BE2C (cell line): Measurements from ENCODE around the gene IL22RA1.

Experiments used
- DNase-seq: peaks from one replicate; pipeline ENCODE4 v3.0.0-alpha.2; 2020
- H3K27me3 ChIP-seq: fragments of 250-450 bp; sonication (Bioruptor Pico); 2 replicates; pipeline ENCODE4 v1.5.1; 2020; ENCODE audit warnings: mild to moderate bottlenecking
- H3K36me3 ChIP-seq: fragments of 250-450 bp; sonication (Bioruptor Pico); 2 replicates; pipeline ENCODE4 v1.5.1; 2020; ENCODE audit warnings: mild to moderate bottlenecking
- H3K4me1 ChIP-seq: fragments of 250-450 bp; sonication (Bioruptor Pico); 2 replicates; pipeline ENCODE4 v1.5.1; 2020
- H3K4me3 ChIP-seq: 2 replicates; pipeline ENCODE4 v1.5.1; 2011; ENCODE audit warnings: low read depth, low read length
- H3K9me3 ChIP-seq: fragments of 250-450 bp; sonication (Bioruptor Pico); 2 replicates; pipeline ENCODE4 v1.5.1; 2020
- CTCF ChIP-seq: IDR thresholded peaks from 2 replicates; pipeline ENCODE4 v1.5.1; 2012; ENCODE audit warnings: mild to moderate bottlenecking, low read depth, low read length

Gene IL22RA1

GRCh38 chr1:24102961-24103360 is 40.0 kb downstream of the IL22RA1 start:
- DNase-seq = no peak
- H3K4me1 ChIP-seq = no peaks in the 10 kb centered on the region

GRCh38 chr1:24101796-24102586 is 40.9 kb downstream of the IL22RA1 start:
- Histone ChIP-seq H3K9me3 (no peaks in the 10 kb centered on the region), H3K4me3 (no peak overlapping the region), H3K27me3 (no peaks in the 10 kb centered on the region), H3K4me1 (no peaks in the 10 kb centered on the region), H3K36me3 (no peaks in the 10 kb centered on the region)
- TF ChIP-seq CTCF = no peak
- DNase-seq = peak; percentile 37

More at GRCh38 chr1:24102961-24103360, 40.0 kb downstream of the IL22RA1 start:
- Histone ChIP-seq H3K9me3 (no peaks in the 10 kb centered on the region), H3K36me3 (no peaks in the 10 kb centered on the region), H3K27me3 (no peaks in the 10 kb centered on the region), H3K4me3 (no peak overlapping the region)
- TF ChIP-seq CTCF = no peak

- no peaks in the 10 kb centered on the region for H3K4me1 ChIP-seq
- H3K36me3 ChIP-seq = no peaks in the 10 kb centered on the region
- no peak overlapping the region for H3K4me3 ChIP-seq
- H3K27me3 ChIP-seq = no peaks in the 10 kb centered on the region
- DNase-seq = peak; percentile 23
- TF ChIP-seq CTCF = no peak
- no peaks in the 10 kb centered on the region for H3K9me3 ChIP-seq
Measured at GRCh38 chr1:24100945-24101737, 41.8 kb downstream of the IL22RA1 start.

GRCh38 chr1:24098943-24099638 is 43.8 kb downstream of the IL22RA1 start:
- no peak for TF ChIP-seq CTCF
- H3K36me3 ChIP-seq = no peaks in the 10 kb centered on the region

GRCh38 chr1:24098102-24098501 is 44.8 kb downstream of the IL22RA1 start:
- no peak for DNase-seq
- Histone ChIP-seq H3K36me3 (no peaks in the 10 kb centered on the region), H3K9me3 (no peaks in the 10 kb centered on the region), H3K4me3 (no peak overlapping the region), H3K4me1 (no peaks in the 10 kb centered on the region), H3K27me3 (no peaks in the 10 kb centered on the region)
- TF ChIP-seq CTCF = no peak

More at GRCh38 chr1:24098943-24099638, 43.8 kb downstream of the IL22RA1 start:
- no peaks in the 10 kb centered on the region for H3K27me3 ChIP-seq
- no peak for DNase-seq
- no peaks in the 10 kb centered on the region for H3K9me3 ChIP-seq
- H3K4me3 ChIP-seq = no peak overlapping the region
- H3K4me1 ChIP-seq = no peaks in the 10 kb centered on the region
